ENCODE results near the gene PLEK. TPM values are rescaled to one million over a fixed set of nuclear protein-coding genes. Genes with fewer than 3 reads are reported as not detected.

PLEK gene
- total and polyA plus RNA-seq, 2 donors (not counting 3 experiments of a cell fraction or from before 2014, with no cell fraction given) = 0.03 to 0.11 TPM

GRCh38 chr2:68367953-68368653 is 3.0 kb downstream of the PLEK start:
- H3K27me3 ChIP-seq (ENCODE audit: control insufficient read depth in 2 of 2, insufficient read depth in 2 of 2, low read length in 2 of 2) = peaks cover 5 to 13% of the 10 kb centered on the region in 2 experiments
- no peak for DNase-seq (ENCODE audit: low read depth, low spot score)
- CTCF ChIA-PET = interaction anchor here (1.1 kb wide), 1 partner anchor 72 kb away, joined by 3 read pairs; no protein-coding TSS in a partner anchor
- FAIRE-seq = no peak
- H3K4me2 ChIP-seq (ENCODE audit: insufficient read depth, low read length) = no peak overlapping the region
- no peak for TF ChIP-seq GATA2 (IDR thresholded peaks at IDR 0.05; ENCODE audit: insufficient read depth, insufficient read length, low read depth, low read length)
- TF ChIP-seq CTCF (IDR thresholded peaks at IDR 0.05; ENCODE audit: extremely low read depth in 1 of 2, insufficient read depth in 1 of 2, low read depth in 1 of 2, low read length in 2 of 2) = no peak
- no peak for TF ChIP-seq JUN (IDR thresholded peaks at IDR 0.05; ENCODE audit: borderline replicate concordance, insufficient read depth, insufficient read length, low read depth)
- TF ChIP-seq MYC (IDR thresholded peaks at IDR 0.05; ENCODE audit: low read depth, low read length) = no peak
- TF ChIP-seq EZH2 (IDR thresholded peaks at IDR 0.05; ENCODE audit: borderline replicate concordance, low read depth, low read length, severe bottlenecking) = no peak
- TF ChIP-seq POLR2AphosphoS5 (IDR thresholded peaks at IDR 0.05; ENCODE audit: insufficient read depth, low read depth, low read length) = no peak
- no peak for TF ChIP-seq FOS (IDR thresholded peaks at IDR 0.05; ENCODE audit: borderline replicate concordance, insufficient read depth, low read length)
- no peak for TF ChIP-seq POLR2A (IDR thresholded peaks at IDR 0.05; ENCODE audit: low read depth, low read length)
- TF ChIP-seq MAX (IDR thresholded peaks at IDR 0.05; ENCODE audit: insufficient read depth, insufficient read length) = no peak
- dilution Hi-C loops (cut with MboI; ENCODE audit: extremely low pct_ligation_motif_present, low sequenced_read_pairs) = no loop called here
- no peaks in the 10 kb centered on the region for H3K79me2 ChIP-seq (ENCODE audit: control insufficient read depth, insufficient read depth, low read length)
- no peaks in the 10 kb centered on the region for H4K20me1 ChIP-seq (replicated peaks; ENCODE audit: control insufficient read depth, extremely low read depth, insufficient read depth, low read length)
- H3K9ac ChIP-seq (replicated peaks; ENCODE audit: extremely low read depth, insufficient read depth, low read length) = no peak overlapping the region
- H3K4me3 ChIP-seq (replicated peaks in 1 of 3; ENCODE audit: insufficient read depth in 1 of 3, low read depth in 1 of 3, low read length in 3 of 3) = no peak overlapping the region
- H2AFZ ChIP-seq (ENCODE audit: low read depth, low read length) = no peak overlapping the region
- POLR2A ChIA-PET = no interaction called here
- H3K9me1 ChIP-seq (replicated peaks; ENCODE audit: control insufficient read depth, extremely low read depth, insufficient read depth, low read length) = no peaks in the 10 kb centered on the region
- H3K36me3 ChIP-seq (ENCODE audit: control insufficient read depth in 2 of 2, extremely low read depth in 1 of 2, insufficient read depth in 2 of 2, low read length in 2 of 2) = no peaks in the 10 kb centered on the region
- no peaks in the 10 kb centered on the region for H3K9me3 ChIP-seq (replicated peaks; ENCODE audit: control insufficient read depth, insufficient read depth, low read length)
- BruUV-seq (replicated peaks) = no TSS peak
- no peaks in the 10 kb centered on the region for H3K4me1 ChIP-seq (ENCODE audit: control insufficient read depth, extremely low read depth, insufficient read depth, low read length)
- intact Hi-C loops (cut with micrococcal nuclease) = no loop called here
- H3K27ac ChIP-seq (ENCODE audit: insufficient read depth, low read depth, low read length) = no peak overlapping the region
